Aorta (tissue), 5 donors: ENCODE results near the gene OR4D11. TPM values are rescaled to one million over a fixed set of nuclear protein-coding genes. Genes with fewer than 3 reads are reported as not detected.
"Not testable (repeated sequence)": the region's sequence is repeated elsewhere in the genome, so short reads cannot be mapped to it uniquely, and the experiment has no call there.

ENCODE experiments used
- ATAC-seq: fragments of 200-7000 bp; cut with Tn5 transposase; one replicate; pipeline ENCODE4 v1.9.1; 2022; ENCODE audit warnings: moderate library complexity; ENCODE audit not compliant: low FRiP score
- DNase-seq, 2 donors: peaks; one replicate each; pipeline ENCODE4 v3.0.0-alpha.2; 2020
- H3K27ac ChIP-seq, 2 donors: one replicate each; pipeline ENCODE4 v1.5.1; 2013; ENCODE audit warnings: low read length in 2 of 2, mild to moderate bottlenecking in 2 of 2, moderate library complexity in 2 of 2, control low read depth in 1 of 2, inconsistent platforms in 1 of 2, low read depth in 1 of 2
- H3K27me3 ChIP-seq, 2 donors: one replicate each; pipeline ENCODE4 v1.6.1; 2013; ENCODE audit warnings: control low read depth in 1 of 2, low read length in 1 of 2, mild to moderate bottlenecking in 1 of 2, moderate library complexity in 1 of 2; ENCODE audit not compliant: insufficient read depth in 2 of 2, control insufficient read depth in 1 of 2
- H3K36me3 ChIP-seq, 2 donors: one replicate each; pipeline ENCODE4 v1.6.1; 2013; ENCODE audit warnings: control low read depth in 1 of 2, low read length in 1 of 2, mild to moderate bottlenecking in 1 of 2; ENCODE audit not compliant: insufficient read depth in 2 of 2, control insufficient read depth in 1 of 2
- H3K4me1 ChIP-seq, 2 donors: one replicate each; pipeline ENCODE4 v1.6.1; 2013; ENCODE audit warnings: low read length in 2 of 2, control low read depth in 1 of 2, mild to moderate bottlenecking in 1 of 2, moderate library complexity in 1 of 2; ENCODE audit not compliant: insufficient read depth in 2 of 2, control insufficient read depth in 1 of 2
- H3K4me3 ChIP-seq, 2 donors: one replicate each; pipeline ENCODE4 v1.5.1; 2013; ENCODE audit warnings: low read length in 2 of 2, control low read depth in 1 of 2, mild to moderate bottlenecking in 1 of 2
- H3K9me3 ChIP-seq: one replicate; pipeline ENCODE4 v1.6.1; 2013; ENCODE audit warnings: mild to moderate bottlenecking, low read length; ENCODE audit not compliant: control insufficient read depth
- WGBS, 2 donors: extraction: QIAGEN DNeasy Blood & Tissue Kit; methylation state at CpG; one replicate each; pipeline ENCODE4 v1.1.7; 2013; 5-methylcytosine and 5-hydroxymethylcytosine counted together
- intact Hi-C, 2 donors: fragments of 100-400 bp; cut with DNase I; formaldehyde crosslinking; loops; one replicate each; pipeline versions ENCODE4 v1.14.2 to v1.15.0; 2022
- polyA plus RNA-seq, 2 donors: library from polyadenylated mRNA; stranded (reverse); fragments of 200-250 nt; gene quantifications; one replicate each; pipeline ENCODE4 v1.2.3, GENCODE V29; 2013
- total RNA-seq, 2 donors: library from RNA; stranded (reverse); fragmentation: NEBNext Ultra II Directional; extraction: Animal tissue kit (Norgen Biotek cat#: 25700); gene quantifications; one replicate each; pipeline ENCODE4 v1.2.1, GENCODE V29; 2021
- donor health status: healthy with polysubstance abuse.
- donor health status: Bipolar disorder and iron deficiency.
- donor health status: DM: no; HTN: no; CAD: no.
- donor health status: DM: no; HTN: no; CAD: no.
- donor health status: DM: yes; HTN: yes; CAD: no.

Gene OR4D11
- total and polyA plus RNA-seq, 4 donors, result not detected

GRCh38 chr11:59510941-59511589, 7.7 kb downstream of the OR4D11 start, which contains the start of gene OR4D9:
Gene OR4D9 (plus strand): TSS chr11:59511539. CDS start chr11:59514913, 3,374 bp downstream.
- no peak for ATAC-seq
- 0 to 18% methylated on average over 2 of the region's 2 CpGs for WGBS, 2 donors
- intact Hi-C loops, result no loop called here
- Histone ChIP-seq H3K27me3 (peaks cover 0 to 3% of the 10 kb centered on the region in 2 donors), H3K9me3 (no peaks in the 10 kb centered on the region), H3K27ac (no peak within 1 kb of the TSS), H3K4me1 (no peaks in the 10 kb centered on the region), H3K36me3 (no peaks in the 10 kb centered on the region), H3K4me3 (no peak within 1 kb of the TSS)
- no peak for DNase-seq

GRCh38 chr11:59511675-59512074, 8.3 kb downstream of the OR4D11 start:
- intact Hi-C loops, result no loop called here
- WGBS, 2 donors, result 42 to 64% methylated on average over 1 of the region's 1 CpG
- peaks cover 0 to 3% of the 10 kb centered on the region in 2 donors for H3K27me3 ChIP-seq
- no peaks in the 10 kb centered on the region for H3K9me3 ChIP-seq
- DNase-seq (no peak), ATAC-seq (no peak)
- H3K4me1 ChIP-seq, result no peaks in the 10 kb centered on the region
- H3K36me3 ChIP-seq, result no peaks in the 10 kb centered on the region
- no peak overlapping the region for H3K4me3 ChIP-seq
- no peak overlapping the region for H3K27ac ChIP-seq

GRCh38 chr11:59520139-59520538, 16.8 kb downstream of the OR4D11 start:
- ATAC-seq, DNase-seq, H3K4me3 ChIP-seq, H3K4me1 ChIP-seq, H3K27me3 ChIP-seq, H3K27ac ChIP-seq, intact Hi-C loops, H3K36me3 ChIP-seq, H3K9me3 ChIP-seq: not testable (repeated sequence)
- WGBS, 2 donors, result 35 to 47% methylated on average over 2 of the region's 2 CpGs

DNA sequence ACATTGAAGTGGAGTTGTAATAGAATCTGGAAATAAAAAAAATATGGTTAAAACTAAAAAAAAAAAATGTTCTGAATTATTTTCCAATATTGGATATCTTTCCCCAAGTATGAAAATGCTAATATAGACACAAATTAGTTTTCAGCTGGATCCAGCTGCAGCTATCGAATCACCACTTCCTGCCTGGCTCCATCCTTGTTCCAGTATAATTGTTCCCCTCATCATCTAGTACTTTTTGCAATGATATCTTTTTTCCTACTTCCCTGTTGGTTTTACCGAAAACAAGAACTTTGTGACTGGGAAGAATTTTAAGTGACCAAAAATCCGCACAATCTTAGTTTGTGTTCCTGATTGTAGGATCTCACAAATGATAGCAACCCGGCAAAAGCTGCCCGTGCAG, 17.4 kb downstream of the OR4D11 start:
- H3K9me3 ChIP-seq, result no peaks in the 10 kb centered on the region
- H3K4me3 ChIP-seq, result no peak overlapping the region
- peaks cover 0 to 1% of the 10 kb centered on the region in 2 donors for H3K27me3 ChIP-seq
- H3K27ac ChIP-seq, result no peak overlapping the region
- intact Hi-C loops, result no loop called here
- DNase-seq, result no peak
- WGBS, 2 donors, result 69 to 71% methylated on average over 5 of the region's 5 CpGs
- no peaks in the 10 kb centered on the region for H3K4me1 ChIP-seq
- H3K36me3 ChIP-seq, result no peaks in the 10 kb centered on the region
- ATAC-seq, result no peak

GRCh38 chr11:59523541-59523940, 20.2 kb downstream of the OR4D11 start:
- no peaks in the 10 kb centered on the region for H3K36me3 ChIP-seq
- H3K27me3 ChIP-seq, result peaks cover 0 to 1% of the 10 kb centered on the region in 2 donors
- H3K27ac ChIP-seq, result no peak overlapping the region
- intact Hi-C loops, result no loop called here
- H3K4me3 ChIP-seq, result no peak overlapping the region
- no peaks in the 10 kb centered on the region for H3K9me3 ChIP-seq
- DNase-seq (no peak), ATAC-seq (no peak)
- WGBS, 2 donors, result 9 to 11% methylated on average over 1 of the region's 1 CpG
- no peaks in the 10 kb centered on the region for H3K4me1 ChIP-seq

DNA sequence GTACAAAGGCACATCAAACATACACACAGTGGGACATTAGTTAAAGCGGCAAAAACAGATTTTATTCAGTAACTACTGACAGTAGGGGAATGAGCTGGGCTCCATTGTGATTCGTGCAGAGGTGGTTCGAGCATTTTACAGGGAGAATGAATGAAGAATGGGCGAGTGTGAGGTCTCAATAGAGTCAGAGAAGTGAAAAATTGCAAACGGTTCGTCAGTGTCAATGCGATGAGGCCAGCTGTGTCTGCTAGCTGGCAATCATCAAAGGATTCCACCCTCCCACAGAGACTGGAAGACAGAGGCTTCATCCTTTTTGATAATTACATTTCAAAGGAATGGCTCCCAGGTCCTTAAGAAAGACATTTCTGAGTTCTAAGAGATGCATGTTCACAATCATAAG, 25.3 kb downstream of the OR4D11 start:
- DNase-seq (no peak), ATAC-seq (no peak)
- no peaks in the 10 kb centered on the region for H3K4me1 ChIP-seq
- no peaks in the 10 kb centered on the region for H3K36me3 ChIP-seq
- no peak overlapping the region for H3K4me3 ChIP-seq
- no peak overlapping the region for H3K27ac ChIP-seq
- 55 to 57% methylated on average over 7 of the region's 7 CpGs for WGBS, 2 donors
- intact Hi-C loops, result no loop called here
- no peaks in the 10 kb centered on the region for H3K27me3 ChIP-seq
- no peaks in the 10 kb centered on the region for H3K9me3 ChIP-seq

DNA sequence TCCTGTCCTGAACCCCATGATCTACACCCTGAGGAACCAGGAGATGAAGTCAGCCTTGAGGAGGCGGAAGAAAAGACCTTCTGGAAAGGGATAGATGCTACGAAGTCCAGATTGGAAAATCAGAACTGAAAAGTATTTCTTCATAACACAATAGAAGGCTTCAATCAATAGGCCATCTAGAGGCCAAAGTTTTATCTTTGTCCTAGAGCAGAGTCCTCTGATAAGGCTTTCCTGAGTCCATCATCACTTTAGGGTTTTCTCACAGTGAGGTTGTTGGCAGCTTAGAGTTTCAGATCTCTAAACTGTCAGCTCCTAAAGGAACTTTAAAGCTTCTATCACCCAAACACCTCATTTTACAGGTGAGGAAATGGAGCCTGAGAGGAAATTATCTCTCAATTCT, 29.2 kb downstream of the OR4D11 start:
- no peaks in the 10 kb centered on the region for H3K9me3 ChIP-seq
- no peak overlapping the region for H3K27ac ChIP-seq
- intact Hi-C loops, result loop anchor here (10.0 kb wide), 1 partner anchor 272 kb away; no protein-coding TSS in a partner anchor
- H3K27me3 ChIP-seq, result no peaks in the 10 kb centered on the region
- WGBS, 2 donors, result 84 to 89% methylated on average over 2 of the region's 2 CpGs
- ATAC-seq (no peak), DNase-seq (no peak)
- H3K4me3 ChIP-seq, result no peak overlapping the region
- no peaks in the 10 kb centered on the region for H3K36me3 ChIP-seq
- no peaks in the 10 kb centered on the region for H3K4me1 ChIP-seq

- no peaks in the 10 kb centered on the region for H3K4me1 ChIP-seq
- ATAC-seq, result no peak
- intact Hi-C loops, result loop anchor here (5.0 to 10.0 kb wide), 2 partner anchors 148 to 270 kb away; no protein-coding TSS in a partner anchor
These were observed 31.3 kb downstream of the OR4D11 start for GRCh38 chr11:59534676-59535075.

GRCh38 chr11:59542142-59542810, 38.9 kb downstream of the OR4D11 start:
- H3K4me3 ChIP-seq, result no peak overlapping the region
- no peaks in the 10 kb centered on the region for H3K36me3 ChIP-seq
- DNase-seq, result no peak
- intact Hi-C loops, result loop anchor here in 1 of 2 donors (5.0 kb wide), 1 partner anchor 135 kb away; no protein-coding TSS in a partner anchor
- 84 to 87% methylated on average over 3 of the region's 3 CpGs for WGBS, 2 donors
- no peak overlapping the region for H3K27ac ChIP-seq
- H3K9me3 ChIP-seq, result no peaks in the 10 kb centered on the region
- H3K4me1 ChIP-seq, result no peaks in the 10 kb centered on the region
- ATAC-seq, result no peak
- no peaks in the 10 kb centered on the region for H3K27me3 ChIP-seq

More at GRCh38 chr11:59534676-59535075, 31.3 kb downstream of the OR4D11 start:
- Histone ChIP-seq H3K4me3 (no peak overlapping the region), H3K27ac (no peak overlapping the region), H3K27me3 (no peaks in the 10 kb centered on the region), H3K36me3 (no peaks in the 10 kb centered on the region), H3K9me3 (no peaks in the 10 kb centered on the region)
- DNase-seq, result no peak
- 34 to 49% methylated on average over 1 of the region's 1 CpG for WGBS, 2 donors
